Measurements from ENCODE around the gene VARS2.

GRCh38 chr6:30963641-30964040 lies 49.6 kb downstream of the VARS2 start:
- TF ChIP-seq EZH2 (IDR thresholded peaks at IDR 0.05; ENCODE audit: low read length): no peak
- TF ChIP-seq CTCF (optimal IDR thresholded peaks at IDR 0.05 in 1 of 3, IDR thresholded peaks at IDR 0.05 in 1 of 3, conservative IDR thresholded peaks at IDR 0.05 in 1 of 3; ENCODE audit: extremely low read depth in 1 of 3, insufficient read depth in 2 of 3, low read length in 3 of 3): no peak

Measured in keratinocyte (primary cell).